Stimulated activated CD4-positive, alpha-beta T cell treated with anti-CD3 and anti-CD28 coated beads, Interleukin-4, amount 100 ng/mL, for 48 hours (primary cell): ENCODE measurements around the gene ASPN.
"Not testable (repeated sequence)": the region's sequence is repeated elsewhere in the genome, so short reads cannot be mapped to it uniquely, and the experiment has no call there.

ENCODE experiments used
- DNase-seq, 2 donors: peaks; one replicate each; pipeline ENCODE4 v3.0.0-alpha.2; 2020; ENCODE audit warnings: low read depth in 2 of 2

ASPN gene

GRCh38 chr9:92422611-92423338 is 59.5 kb downstream of the ASPN start:
- DNase-seq = no peak

DNA sequence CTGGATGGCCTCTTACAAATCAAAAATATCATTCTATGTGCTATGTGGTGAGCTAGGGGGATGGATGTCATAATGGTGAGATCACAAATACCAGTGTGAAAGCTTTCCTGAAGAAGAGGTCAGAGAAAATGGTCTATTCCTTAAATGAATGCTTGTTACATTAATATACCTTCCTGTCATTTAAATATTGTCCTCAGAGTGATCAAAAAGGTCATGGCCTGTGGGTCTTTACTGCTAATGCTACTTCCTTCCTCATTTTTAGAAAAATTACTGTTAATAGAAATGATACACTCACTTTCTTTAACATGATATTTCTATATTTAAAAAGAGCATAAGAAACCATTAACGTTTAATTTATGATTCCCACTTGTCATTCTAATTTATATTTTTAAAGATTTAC is 67.7 kb downstream of the ASPN start:
- DNase-seq = no peak

- not testable (repeated sequence) for DNase-seq
Observed at GRCh38 chr9:92411157-92411556, 71.1 kb downstream of the ASPN start.

- DNase-seq = no peak
Observed at GRCh38 chr9:92408747-92409478, 73.4 kb downstream of the ASPN start.

- no peak for DNase-seq
Observed at GRCh38 chr9:92407818-92408217, 74.5 kb downstream of the ASPN start.

DNA sequence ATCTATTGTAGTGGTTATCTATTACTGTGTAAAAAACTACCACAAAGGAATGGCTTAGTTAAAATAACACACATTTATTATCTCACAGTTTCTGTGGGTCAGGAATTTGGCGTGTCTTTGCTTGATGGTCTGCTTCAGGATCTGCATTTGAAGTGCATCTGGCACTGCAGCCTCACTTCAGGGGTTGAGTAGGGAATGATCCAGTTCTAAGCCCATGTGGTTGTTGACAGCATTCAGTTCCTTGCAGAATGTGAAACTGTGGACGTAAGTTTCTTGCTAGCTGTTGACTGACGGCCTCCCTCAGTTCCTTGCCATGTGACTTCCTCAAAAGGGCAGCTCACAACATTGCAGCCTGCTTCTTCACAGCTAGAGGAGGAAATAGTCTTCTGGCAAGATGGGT is 75.8 kb downstream of the ASPN start:
- DNase-seq = no peak
